ENCODE results near the gene DDX47. TPM values are rescaled to one million over a fixed set of nuclear protein-coding genes. Genes with fewer than 3 reads are reported as not detected.
A peak's percentile ranks its signal among the peaks of the same experiment; 100 is the strongest.

DDX47 gene
- total and polyA plus RNA-seq, 2 experiments from 2014 or later = 54.0 to 90.8 TPM

DNA sequence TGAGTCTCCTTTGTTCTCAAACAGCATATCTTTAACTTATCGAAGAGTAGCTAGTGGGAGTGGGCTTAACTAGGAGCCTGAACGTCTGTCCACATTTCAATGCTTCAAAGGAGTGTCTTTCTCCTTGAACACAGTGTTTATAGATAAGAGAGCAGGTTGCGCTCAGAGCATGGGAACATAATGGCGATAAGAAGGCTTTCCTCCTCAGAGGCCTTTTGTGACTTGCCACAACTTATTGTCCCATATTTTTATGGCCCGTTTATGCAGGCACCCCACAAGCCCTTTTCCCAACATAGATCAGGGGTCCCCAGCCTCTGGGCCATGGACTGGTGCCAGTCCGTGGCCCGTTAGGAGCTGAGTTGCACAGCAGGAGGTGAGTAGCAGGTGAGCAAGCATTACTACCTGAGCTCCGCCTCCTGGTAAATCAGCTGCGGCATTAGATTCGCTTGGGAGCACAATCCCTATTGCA lies 2.6 kb upstream of the DDX47 start:
- Histone ChIP-seq H2AFZ (no peak overlapping the region; the same call in 1 of the 2 replicates), H3K9me2 (ENCODE audit: insufficient read depth) (no peaks in the 10 kb centered on the region), H4K20me1 (replicated peaks; ENCODE audit: insufficient read depth) (peaks cover 8% of the 10 kb centered on the region), H3K4me2 (no peak overlapping the region), H3F3A (replicated peaks; ENCODE audit: low read depth) (no peaks in the 10 kb centered on the region), H3K4me3 (no peak overlapping the region), H3K27ac (ENCODE audit: low read depth) (no peak overlapping the region), H3K36me3 (ENCODE audit: insufficient read depth) (peaks cover 4% of the 10 kb centered on the region; the same call in 1 of the 2 replicates), H3K4me1 (ENCODE audit: insufficient read depth) (peaks cover 9% of the 10 kb centered on the region), H3K79me2 (replicated peaks; ENCODE audit: insufficient read depth) (peaks cover 24% of the 10 kb centered on the region), H3K27me3 (ENCODE audit: insufficient read depth) (no peaks in the 10 kb centered on the region)
- Mint-ChIP-seq H3K27me3 (ENCODE audit: insufficient read depth, low read depth, poor library complexity) (peaks cover 3% of the 10 kb centered on the region), H3K4me3 (no peak overlapping the region), H3K36me3 (ENCODE audit: low read depth) (peaks cover 7% of the 10 kb centered on the region), H3K4me1 (peaks cover 10% of the 10 kb centered on the region), H3K9me3 (no peaks in the 10 kb centered on the region), H3K27ac (no peak overlapping the region)
- DNase-seq (ENCODE audit: low spot score) = peak; percentile 36
- no peak for TF ChIP-seq POLR2AphosphoS5 (IDR thresholded peaks at IDR 0.05; ENCODE audit: low read depth)
- TF ChIP-seq EZH2 (IDR thresholded peaks at IDR 0.05; ENCODE audit: low read depth, unreplicated experiment) = no peak
- no peak for TF ChIP-seq CREB1 (CRISPR knock-in tag; IDR thresholded peaks at IDR 0.05; ENCODE audit: low read depth)
- TF ChIP-seq JUNB (IDR thresholded peaks at IDR 0.05; ENCODE audit: unreplicated experiment) = no peak
- TF ChIP-seq STAT1 (IDR thresholded peaks at IDR 0.05; ENCODE audit: unreplicated experiment) = no peak
- ATAC-seq = no peak

DNA sequence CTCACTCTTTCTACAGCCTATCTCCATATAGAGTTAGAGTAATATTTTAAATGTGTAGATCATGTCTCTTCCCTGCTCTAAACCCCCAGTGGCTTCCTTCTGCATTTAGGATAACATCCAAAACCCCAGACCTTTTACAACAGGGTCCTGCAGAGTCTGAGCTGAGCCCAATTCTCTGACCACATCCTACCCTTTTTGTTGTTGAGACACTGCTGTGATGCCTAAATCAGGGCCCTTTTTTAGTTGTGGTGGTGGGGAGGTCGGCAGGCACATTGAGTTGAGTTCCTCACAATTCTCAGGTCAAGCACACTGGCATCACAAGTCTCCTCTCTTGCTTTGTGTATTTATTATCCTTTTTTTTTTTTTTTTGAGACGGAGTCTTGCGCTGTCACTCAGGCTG lies 1.8 kb upstream of the DDX47 start:
- no peak for ATAC-seq
- H3K4me3 Mint-ChIP-seq = no peak overlapping the region
- peaks cover 10% of the 10 kb centered on the region for H3K4me1 Mint-ChIP-seq
- no peak for TF ChIP-seq EZH2 (IDR thresholded peaks at IDR 0.05; ENCODE audit: low read depth, unreplicated experiment)
- TF ChIP-seq POLR2AphosphoS5 (IDR thresholded peaks at IDR 0.05; ENCODE audit: low read depth) = no peak
- TF ChIP-seq ZNF331 (CRISPR knock-in tag; IDR thresholded peaks at IDR 0.05; ENCODE audit: low read depth) = no peak
- no peak for TF ChIP-seq EZH2phosphoT487 (IDR thresholded peaks at IDR 0.05; ENCODE audit: unreplicated experiment)
- no peak for TF ChIP-seq NANOG (IDR thresholded peaks at IDR 0.05; ENCODE audit: borderline replicate concordance)
- TF ChIP-seq JUNB (IDR thresholded peaks at IDR 0.05; ENCODE audit: unreplicated experiment) = no peak
- TF ChIP-seq STAT1 (IDR thresholded peaks at IDR 0.05; ENCODE audit: unreplicated experiment) = no peak
- TF ChIP-seq, protein P1, sequence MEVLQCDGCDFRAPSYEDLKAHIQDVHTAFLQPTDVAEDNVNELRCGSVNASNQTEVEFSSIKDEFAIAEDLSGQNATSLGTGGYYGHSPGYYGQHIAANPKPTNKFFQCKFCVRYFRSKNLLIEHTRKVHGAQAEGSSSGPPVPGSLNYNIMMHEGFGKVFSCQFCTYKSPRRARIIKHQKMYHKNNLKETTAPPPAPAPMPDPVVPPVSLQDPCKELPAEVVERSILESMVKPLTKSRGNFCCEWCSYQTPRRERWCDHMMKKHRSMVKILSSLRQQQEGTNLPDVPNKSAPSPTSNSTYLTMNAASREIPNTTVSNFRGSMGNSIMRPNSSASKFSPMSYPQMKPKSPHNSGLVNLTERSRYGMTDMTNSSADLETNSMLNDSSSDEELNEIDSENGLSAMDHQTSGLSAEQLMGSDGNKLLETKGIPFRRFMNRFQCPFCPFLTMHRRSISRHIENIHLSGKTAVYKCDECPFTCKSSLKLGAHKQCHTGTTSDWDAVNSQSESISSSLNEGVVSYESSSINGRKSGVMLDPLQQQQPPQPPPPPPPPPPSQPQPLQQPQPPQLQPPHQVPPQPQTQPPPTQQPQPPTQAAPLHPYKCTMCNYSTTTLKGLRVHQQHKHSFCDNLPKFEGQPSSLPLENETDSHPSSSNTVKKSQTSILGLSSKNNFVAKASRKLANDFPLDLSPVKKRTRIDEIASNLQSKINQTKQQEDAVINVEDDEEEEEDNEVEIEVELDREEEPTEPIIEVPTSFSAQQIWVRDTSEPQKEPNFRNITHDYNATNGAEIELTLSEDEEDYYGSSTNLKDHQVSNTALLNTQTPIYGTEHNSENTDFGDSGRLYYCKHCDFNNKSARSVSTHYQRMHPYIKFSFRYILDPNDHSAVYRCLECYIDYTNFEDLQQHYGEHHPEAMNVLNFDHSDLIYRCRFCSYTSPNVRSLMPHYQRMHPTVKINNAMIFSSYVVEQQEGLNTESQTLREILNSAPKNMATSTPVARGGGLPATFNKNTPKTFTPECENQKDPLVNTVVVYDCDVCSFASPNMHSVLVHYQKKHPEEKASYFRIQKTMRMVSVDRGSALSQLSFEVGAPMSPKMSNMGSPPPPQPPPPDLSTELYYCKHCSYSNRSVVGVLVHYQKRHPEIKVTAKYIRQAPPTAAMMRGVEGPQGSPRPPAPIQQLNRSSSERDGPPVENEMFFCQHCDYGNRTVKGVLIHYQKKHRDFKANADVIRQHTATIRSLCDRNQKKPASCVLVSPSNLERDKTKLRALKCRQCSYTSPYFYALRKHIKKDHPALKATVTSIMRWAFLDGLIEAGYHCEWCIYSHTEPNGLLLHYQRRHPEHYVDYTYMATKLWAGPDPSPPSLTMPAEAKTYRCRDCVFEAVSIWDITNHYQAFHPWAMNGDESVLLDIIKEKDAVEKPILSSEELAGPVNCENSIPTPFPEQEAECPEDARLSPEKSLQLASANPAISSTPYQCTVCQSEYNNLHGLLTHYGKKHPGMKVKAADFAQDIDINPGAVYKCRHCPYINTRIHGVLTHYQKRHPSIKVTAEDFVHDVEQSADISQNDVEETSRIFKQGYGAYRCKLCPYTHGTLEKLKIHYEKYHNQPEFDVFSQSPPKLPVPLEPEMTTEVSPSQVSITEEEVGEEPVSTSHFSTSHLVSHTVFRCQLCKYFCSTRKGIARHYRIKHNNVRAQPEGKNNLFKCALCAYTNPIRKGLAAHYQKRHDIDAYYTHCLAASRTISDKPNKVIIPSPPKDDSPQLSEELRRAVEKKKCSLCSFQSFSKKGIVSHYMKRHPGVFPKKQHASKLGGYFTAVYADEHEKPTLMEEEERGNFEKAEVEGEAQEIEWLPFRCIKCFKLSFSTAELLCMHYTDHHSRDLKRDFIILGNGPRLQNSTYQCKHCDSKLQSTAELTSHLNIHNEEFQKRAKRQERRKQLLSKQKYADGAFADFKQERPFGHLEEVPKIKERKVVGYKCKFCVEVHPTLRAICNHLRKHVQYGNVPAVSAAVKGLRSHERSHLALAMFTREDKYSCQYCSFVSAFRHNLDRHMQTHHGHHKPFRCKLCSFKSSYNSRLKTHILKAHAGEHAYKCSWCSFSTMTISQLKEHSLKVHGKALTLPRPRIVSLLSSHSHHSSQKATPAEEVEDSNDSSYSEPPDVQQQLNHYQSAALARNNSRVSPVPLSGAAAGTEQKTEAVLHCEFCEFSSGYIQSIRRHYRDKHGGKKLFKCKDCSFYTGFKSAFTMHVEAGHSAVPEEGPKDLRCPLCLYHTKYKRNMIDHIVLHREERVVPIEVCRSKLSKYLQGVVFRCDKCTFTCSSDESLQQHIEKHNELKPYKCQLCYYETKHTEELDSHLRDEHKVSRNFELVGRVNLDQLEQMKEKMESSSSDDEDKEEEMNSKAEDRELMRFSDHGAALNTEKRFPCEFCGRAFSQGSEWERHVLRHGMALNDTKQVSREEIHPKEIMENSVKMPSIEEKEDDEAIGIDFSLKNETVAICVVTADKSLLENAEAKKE (CRISPR knock-in tag; IDR thresholded peaks at IDR 0.05) = no peak
- TF ChIP-seq, protein P2, sequence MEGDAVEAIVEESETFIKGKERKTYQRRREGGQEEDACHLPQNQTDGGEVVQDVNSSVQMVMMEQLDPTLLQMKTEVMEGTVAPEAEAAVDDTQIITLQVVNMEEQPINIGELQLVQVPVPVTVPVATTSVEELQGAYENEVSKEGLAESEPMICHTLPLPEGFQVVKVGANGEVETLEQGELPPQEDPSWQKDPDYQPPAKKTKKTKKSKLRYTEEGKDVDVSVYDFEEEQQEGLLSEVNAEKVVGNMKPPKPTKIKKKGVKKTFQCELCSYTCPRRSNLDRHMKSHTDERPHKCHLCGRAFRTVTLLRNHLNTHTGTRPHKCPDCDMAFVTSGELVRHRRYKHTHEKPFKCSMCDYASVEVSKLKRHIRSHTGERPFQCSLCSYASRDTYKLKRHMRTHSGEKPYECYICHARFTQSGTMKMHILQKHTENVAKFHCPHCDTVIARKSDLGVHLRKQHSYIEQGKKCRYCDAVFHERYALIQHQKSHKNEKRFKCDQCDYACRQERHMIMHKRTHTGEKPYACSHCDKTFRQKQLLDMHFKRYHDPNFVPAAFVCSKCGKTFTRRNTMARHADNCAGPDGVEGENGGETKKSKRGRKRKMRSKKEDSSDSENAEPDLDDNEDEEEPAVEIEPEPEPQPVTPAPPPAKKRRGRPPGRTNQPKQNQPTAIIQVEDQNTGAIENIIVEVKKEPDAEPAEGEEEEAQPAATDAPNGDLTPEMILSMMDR (conservative IDR thresholded peaks at IDR 0.05; ENCODE audit: low read depth in 2 of 2) = no peak

More for the DNA sequence above, 1.8 kb upstream of the DDX47 start:
- Histone ChIP-seq H3K27ac (ENCODE audit: low read depth) (no peak overlapping the region), H3K9me2 (ENCODE audit: insufficient read depth) (no peaks in the 10 kb centered on the region), H3K4me3 (no peak overlapping the region), H4K20me1 (replicated peaks; ENCODE audit: insufficient read depth) (peaks cover 12% of the 10 kb centered on the region), H2AFZ (no peak overlapping the region), H3F3A (replicated peaks; ENCODE audit: low read depth) (no peaks in the 10 kb centered on the region), H3K79me2 (replicated peaks; ENCODE audit: insufficient read depth) (peaks cover 32% of the 10 kb centered on the region), H3K4me2 (no peak overlapping the region), H3K4me1 (ENCODE audit: insufficient read depth) (peaks cover 9% of the 10 kb centered on the region), H3K27me3 (ENCODE audit: insufficient read depth) (no peaks in the 10 kb centered on the region), H3K36me3 (ENCODE audit: insufficient read depth) (peaks cover 6% of the 10 kb centered on the region; the same call in 1 of the 2 replicates)
- Mint-ChIP-seq H3K27ac (no peak overlapping the region), H3K27me3 (ENCODE audit: insufficient read depth, low read depth, poor library complexity) (peaks cover 1% of the 10 kb centered on the region), H3K9me3 (no peaks in the 10 kb centered on the region), H3K36me3 (ENCODE audit: low read depth) (peaks cover 15% of the 10 kb centered on the region)
- DNase-seq (ENCODE audit: low spot score) = no peak

Measured in GM23338 (cell line).